ENCODE results near the gene FSD2.

DNA sequence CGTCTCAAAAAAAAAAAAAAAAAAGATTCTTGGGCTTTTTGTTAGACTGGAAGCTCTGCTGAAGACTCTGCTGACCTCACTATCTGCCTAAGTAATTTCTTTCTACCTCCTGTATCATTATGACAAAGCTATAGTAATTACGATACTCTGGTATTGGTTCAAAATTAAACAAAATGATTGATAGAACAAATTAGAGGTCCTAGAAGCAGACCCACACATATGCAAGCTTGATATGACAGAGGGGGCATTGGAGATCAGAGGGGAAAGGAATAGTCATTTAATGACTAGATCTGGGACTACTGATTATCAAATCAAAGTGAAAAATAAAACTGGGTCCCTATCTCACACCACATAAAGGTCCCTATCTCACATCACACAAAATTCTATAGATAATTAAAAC is 74.3 kb downstream of the FSD2 start:
- TF ChIP-seq GATA2 (IDR thresholded peaks at IDR 0.05; ENCODE audit: low read depth, low read length): no peak
- TF ChIP-seq GATA3 (IDR thresholded peaks at IDR 0.05; ENCODE audit: low read depth, low read length): no peak

Measured in SH-SY5Y (cell line).